RWPE1 (cell line): ENCODE results near the gene GCK.

Experiments used
- CTCF ChIA-PET: fragments of 350-600 bp; sonication (Branson Sonifier 250); formaldehyde crosslinking; extraction: SDS; loops from one replicate; lab custom pipeline; 2021; lab: Yijun Ruan, JAX
- POLR2A ChIA-PET: fragments of 400-600 bp; formaldehyde crosslinking; extraction: SDS; loops from one replicate; lab custom pipeline; 2020; ENCODE audit warnings: antibody characterized with exemption; ENCODE audit not compliant: low non-redundant PET; lab: Yijun Ruan, JAX
- DNase-seq: peaks from one replicate; pipeline ENCODE4 v3.0.0; 2012; ENCODE audit warnings: low spot score
- H3K27ac ChIP-seq: fragments of 450-650 bp; 2 replicates; pipeline ENCODE4 v1.5.1; 2017
- CTCF ChIP-seq: fragments of 450-650 bp; conservative IDR thresholded peaks from 2 replicates; pipeline ENCODE4 v1.5.1; 2017; ENCODE audit warnings: low read depth, mild to moderate bottlenecking

GCK gene

GRCh38 chr7:44184873-44185446 is 4.3 kb downstream of the GCK start:
- ChIA-PET CTCF (no interaction called here), POLR2A (no interaction called here)
- no peak for DNase-seq
- H3K27ac ChIP-seq: peak overlapping the region; percentile 70
- TF ChIP-seq CTCF: no peak

GRCh38 chr7:44184206-44184872 is 4.9 kb downstream of the GCK start:
- ChIA-PET POLR2A (no interaction called here), CTCF (no interaction called here)

GRCh38 chr7:44183386-44183785 is 5.9 kb downstream of the GCK start:
- DNase-seq: no peak
- CTCF ChIA-PET: no interaction called here
- TF ChIP-seq CTCF: no peak
- H3K27ac ChIP-seq: no peak overlapping the region
- POLR2A ChIA-PET: no interaction called here

More at GRCh38 chr7:44184206-44184872, 4.9 kb downstream of the GCK start:
- DNase-seq: peak; percentile 95
- H3K27ac ChIP-seq: peak overlapping the region; percentile 70
- no peak for TF ChIP-seq CTCF

GRCh38 chr7:44182827-44183226 is 6.4 kb downstream of the GCK start:
- H3K27ac ChIP-seq: no peak overlapping the region
- TF ChIP-seq CTCF: no peak
- POLR2A ChIA-PET: no interaction called here
- no peak for DNase-seq
- CTCF ChIA-PET: no interaction called here

- no peak overlapping the region for H3K27ac ChIP-seq
- no peak for DNase-seq
- ChIA-PET POLR2A (no interaction called here), CTCF (interaction anchor here (0.5 kb wide), 1 partner anchor 287 kb away, joined by 3 read pairs; no protein-coding TSS in a partner anchor)
- no peak for TF ChIP-seq CTCF
These were observed 8.6 kb downstream of the GCK start for GRCh38 chr7:44180631-44181030.

- ChIA-PET POLR2A (no interaction called here), CTCF (no interaction called here)
- DNase-seq: no peak
- no peak for TF ChIP-seq CTCF
- no peak overlapping the region for H3K27ac ChIP-seq
These were observed 11.6 kb downstream of the GCK start for GRCh38 chr7:44177570-44178131.
